ENCODE data around the gene BCL2L13. TPM values are rescaled to one million over a fixed set of nuclear protein-coding genes. Genes with fewer than 3 reads are reported as not detected.

BCL2L13 gene
- polyA plus RNA-seq, 3 donors, result 20.2 to 67.8 (median 53.0) TPM

DNA sequence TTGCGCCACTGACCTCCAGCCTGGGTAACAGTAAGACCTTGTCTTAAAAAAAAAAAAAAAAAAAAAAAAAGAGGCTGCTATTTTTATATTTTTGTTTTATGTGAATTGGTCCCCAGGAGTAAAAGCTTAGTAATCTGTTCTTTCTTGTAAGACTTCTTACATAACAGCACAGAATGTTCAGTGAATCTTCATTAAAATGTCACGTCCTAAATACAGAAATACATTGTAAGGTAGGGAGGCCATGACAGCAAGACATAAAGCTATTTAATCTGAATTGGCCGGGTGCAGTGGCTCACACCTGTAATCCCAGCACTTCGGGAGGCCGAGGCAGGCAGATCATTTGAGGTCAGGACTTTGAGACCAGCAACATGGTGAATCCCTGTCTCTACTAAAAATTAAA, 71.5 kb downstream of the BCL2L13 start:
- Mint-ChIP-seq H3K4me3 (no peak overlapping the region), H3K9me3 (peaks cover 0 to 2% (median 0%) of the 10 kb centered on the region in 7 donors), H3K36me3 (peaks cover 24 to 44% of the 10 kb centered on the region in 2 donors), H3K4me1 (peaks cover 25% of the 10 kb centered on the region), H3K27ac (no peak overlapping the region), H3K27me3 (ENCODE audit: low read depth in 3 of 3) (no peaks in the 10 kb centered on the region)
- 100% methylated on average over 3 of the region's 5 CpGs for WGBS (ENCODE audit: insufficient coverage)
- TF ChIP-seq, protein P1, sequence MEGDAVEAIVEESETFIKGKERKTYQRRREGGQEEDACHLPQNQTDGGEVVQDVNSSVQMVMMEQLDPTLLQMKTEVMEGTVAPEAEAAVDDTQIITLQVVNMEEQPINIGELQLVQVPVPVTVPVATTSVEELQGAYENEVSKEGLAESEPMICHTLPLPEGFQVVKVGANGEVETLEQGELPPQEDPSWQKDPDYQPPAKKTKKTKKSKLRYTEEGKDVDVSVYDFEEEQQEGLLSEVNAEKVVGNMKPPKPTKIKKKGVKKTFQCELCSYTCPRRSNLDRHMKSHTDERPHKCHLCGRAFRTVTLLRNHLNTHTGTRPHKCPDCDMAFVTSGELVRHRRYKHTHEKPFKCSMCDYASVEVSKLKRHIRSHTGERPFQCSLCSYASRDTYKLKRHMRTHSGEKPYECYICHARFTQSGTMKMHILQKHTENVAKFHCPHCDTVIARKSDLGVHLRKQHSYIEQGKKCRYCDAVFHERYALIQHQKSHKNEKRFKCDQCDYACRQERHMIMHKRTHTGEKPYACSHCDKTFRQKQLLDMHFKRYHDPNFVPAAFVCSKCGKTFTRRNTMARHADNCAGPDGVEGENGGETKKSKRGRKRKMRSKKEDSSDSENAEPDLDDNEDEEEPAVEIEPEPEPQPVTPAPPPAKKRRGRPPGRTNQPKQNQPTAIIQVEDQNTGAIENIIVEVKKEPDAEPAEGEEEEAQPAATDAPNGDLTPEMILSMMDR (IDR thresholded peaks at IDR 0.05), result no peak
- no peak overlapping the region for H3K4me3 ChIP-seq (replicated peaks in 1 of 3; ENCODE audit: low read depth in 2 of 3, low read length in 3 of 3)
- no peaks in the 10 kb centered on the region for H4K20me1 ChIP-seq (ENCODE audit: insufficient read depth, low read length)
- H3K9ac ChIP-seq (ENCODE audit: insufficient read depth, low read length, poor library complexity, severe bottlenecking), result no peak overlapping the region
- peaks cover 23 to 25% of the 10 kb centered on the region in 2 donors for H3K4me1 ChIP-seq (ENCODE audit: control insufficient read depth in 1 of 2, insufficient read depth in 2 of 2, low read length in 2 of 2)
- H3K27ac ChIP-seq (ENCODE audit: low read depth in 1 of 2, low read length in 2 of 2), result no peak overlapping the region
- peaks cover 7 to 25% of the 10 kb centered on the region in 2 donors for H3K36me3 ChIP-seq (replicated peaks in 1 of 2; ENCODE audit: control insufficient read depth in 1 of 2, insufficient read depth in 2 of 2, low read length in 2 of 2)
- no peak for DNase-seq
- H2AFZ ChIP-seq (ENCODE audit: insufficient read depth, low read depth, low read length, poor library complexity, severe bottlenecking), result no peak overlapping the region
- H3K4me2 ChIP-seq (replicated peaks; ENCODE audit: extremely low read depth, low read length, poor library complexity, severe bottlenecking), result no peak overlapping the region
- intact Hi-C loops (cut with micrococcal nuclease), result no loop called here
- no peaks in the 10 kb centered on the region for H3K9me3 ChIP-seq (replicated peaks in 1 of 2; ENCODE audit: control insufficient read depth in 1 of 2, insufficient read depth in 1 of 2, low read length in 2 of 2)
- no peaks in the 10 kb centered on the region for H3K27me3 ChIP-seq (ENCODE audit: control insufficient read depth in 2 of 2, insufficient read depth in 2 of 2, low read length in 2 of 2)
- peaks cover 26% of the 10 kb centered on the region for H3K79me2 ChIP-seq (ENCODE audit: insufficient read depth, low read length)

DNA sequence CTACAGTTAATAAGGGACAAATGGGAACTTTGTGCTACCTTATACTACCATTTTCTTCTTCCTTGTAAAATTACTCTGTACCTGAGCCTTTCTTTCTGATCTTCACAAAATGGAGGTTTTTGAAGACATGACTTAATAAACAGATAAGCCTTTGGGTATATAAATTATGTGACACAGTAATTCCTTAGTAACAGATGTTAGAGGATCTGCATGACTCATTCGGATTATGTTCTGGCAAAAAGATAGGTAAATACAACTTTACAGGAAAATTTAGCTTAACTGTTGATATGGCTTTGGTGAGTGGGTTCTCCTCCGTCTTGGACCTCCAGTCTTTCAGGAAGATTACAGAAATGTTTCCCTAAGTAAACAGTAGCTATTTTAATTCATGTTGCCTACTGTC, 73.9 kb downstream of the BCL2L13 start:
- Histone ChIP-seq H3K9me3 (replicated peaks in 1 of 2; ENCODE audit: control insufficient read depth in 1 of 2, insufficient read depth in 1 of 2, low read length in 2 of 2) (no peaks in the 10 kb centered on the region), H3K79me2 (ENCODE audit: insufficient read depth, low read length) (peaks cover 21% of the 10 kb centered on the region), H2AFZ (ENCODE audit: insufficient read depth, low read depth, low read length, poor library complexity, severe bottlenecking) (no peak overlapping the region), H3K9ac (ENCODE audit: insufficient read depth, low read length, poor library complexity, severe bottlenecking) (no peak overlapping the region), H3K4me3 (replicated peaks in 1 of 3; ENCODE audit: low read depth in 2 of 3, low read length in 3 of 3) (no peak overlapping the region), H3K4me2 (replicated peaks; ENCODE audit: extremely low read depth, low read length, poor library complexity, severe bottlenecking) (no peak overlapping the region), H3K36me3 (replicated peaks in 1 of 2; ENCODE audit: control insufficient read depth in 1 of 2, insufficient read depth in 2 of 2, low read length in 2 of 2) (peaks cover 7 to 39% of the 10 kb centered on the region in 2 donors), H3K27ac (ENCODE audit: low read depth in 1 of 2, low read length in 2 of 2) (no peak overlapping the region), H3K4me1 (ENCODE audit: control insufficient read depth in 1 of 2, insufficient read depth in 2 of 2, low read length in 2 of 2) (peaks cover 4 to 6% of the 10 kb centered on the region in 2 donors), H3K27me3 (ENCODE audit: control insufficient read depth in 2 of 2, insufficient read depth in 2 of 2, low read length in 2 of 2) (no peaks in the 10 kb centered on the region), H4K20me1 (ENCODE audit: insufficient read depth, low read length) (no peaks in the 10 kb centered on the region)
- Mint-ChIP-seq H3K4me3 (no peak overlapping the region), H3K27ac (peak overlapping the region in 1 of 7 donors; percentile 13), H3K36me3 (peaks cover 36 to 57% of the 10 kb centered on the region in 2 donors), H3K27me3 (ENCODE audit: low read depth in 3 of 3) (no peaks in the 10 kb centered on the region), H3K9me3 (peaks cover 0 to 2% (median 0%) of the 10 kb centered on the region in 7 donors), H3K4me1 (peaks cover 11% of the 10 kb centered on the region)
- WGBS (ENCODE audit: insufficient coverage), result no CpG with 5 or more reads among the region's 2 CpGs
- intact Hi-C loops (cut with micrococcal nuclease), result no loop called here
- TF ChIP-seq, protein P1 (IDR thresholded peaks at IDR 0.05), result no peak
- DNase-seq, result no peak

Data from CD14-positive monocyte (primary cell).